HG02678 (cell line): ENCODE data around the gene TAGLN3.
A peak's percentile ranks its signal among the peaks of the same experiment; 100 is the strongest.

ENCODE experiments used
- ATAC-seq: cut with Tn5 transposase; IDR thresholded peaks from one replicate; pipeline ENCODE4 v1.9.1; 2021; ENCODE audit warnings: mild to moderate bottlenecking, moderate library complexity; ENCODE audit not compliant: unreplicated experiment

The TAGLN3 gene

DNA sequence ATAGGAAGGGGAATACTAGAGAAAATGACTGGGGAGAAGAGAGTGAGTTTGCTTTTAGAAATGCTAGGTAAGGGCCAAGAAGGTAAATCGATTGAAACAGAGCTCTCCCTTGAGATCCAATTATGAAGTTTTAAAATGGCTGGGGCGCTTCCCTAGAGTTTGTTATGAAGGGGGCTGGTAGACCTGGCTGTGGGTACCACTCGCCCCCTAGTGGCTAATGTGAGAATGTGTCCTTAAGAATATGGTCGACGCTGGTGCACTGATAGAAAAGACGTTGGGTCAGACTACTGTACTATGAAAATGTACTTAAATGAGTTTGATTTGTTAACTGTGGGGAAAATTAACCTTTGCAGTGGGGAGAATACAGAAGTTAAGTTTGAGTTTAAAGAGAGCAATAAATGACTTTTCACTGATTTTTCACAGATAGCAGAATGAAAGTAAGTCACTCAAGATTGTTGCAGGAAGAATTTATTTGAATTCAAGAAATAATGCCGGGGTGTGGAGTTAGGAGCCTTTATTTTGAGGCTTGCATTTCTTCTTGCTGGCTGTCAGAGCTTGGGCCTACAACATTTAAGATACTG, 45.0 kb downstream of the TAGLN3 start:
- peak; percentile 89 for ATAC-seq

DNA sequence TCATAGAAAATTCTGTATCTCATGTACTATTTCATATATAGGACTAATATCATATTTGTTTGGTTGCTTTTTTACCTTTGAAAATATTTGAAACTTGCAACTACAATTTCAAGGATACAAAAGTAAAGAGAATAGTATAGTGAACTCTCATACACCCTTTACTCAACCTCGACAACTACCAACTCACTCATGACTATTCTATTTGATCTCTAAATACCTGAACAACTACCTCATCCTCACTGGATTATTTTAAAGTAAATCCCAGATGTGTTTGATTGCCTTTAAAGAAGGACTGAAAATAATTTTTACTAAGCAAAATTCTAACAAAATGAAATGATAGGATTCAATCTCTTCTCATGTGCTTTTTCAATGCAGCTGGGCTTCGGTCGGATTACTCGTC, 47.9 kb downstream of the TAGLN3 start:
- ATAC-seq: no peak

DNA sequence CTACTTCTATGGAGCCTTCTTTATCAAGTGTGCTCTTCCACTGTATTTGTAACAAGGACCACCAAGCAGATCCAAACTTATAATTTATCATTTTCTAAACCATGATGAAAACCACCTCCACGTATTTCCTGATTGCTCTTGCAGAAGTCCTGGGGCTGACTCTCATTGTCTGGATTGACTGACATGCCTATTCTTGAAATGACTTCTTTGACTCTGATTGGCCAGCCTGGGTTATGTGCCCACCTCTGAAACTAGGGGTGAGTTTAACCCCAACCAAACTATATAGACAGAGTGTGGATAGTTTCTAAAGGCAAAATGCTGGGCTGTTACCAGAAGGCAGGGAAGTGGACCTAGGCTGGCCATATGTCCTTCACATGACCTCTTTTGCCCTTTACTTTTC, 48.5 kb downstream of the TAGLN3 start:
- no peak for ATAC-seq

DNA sequence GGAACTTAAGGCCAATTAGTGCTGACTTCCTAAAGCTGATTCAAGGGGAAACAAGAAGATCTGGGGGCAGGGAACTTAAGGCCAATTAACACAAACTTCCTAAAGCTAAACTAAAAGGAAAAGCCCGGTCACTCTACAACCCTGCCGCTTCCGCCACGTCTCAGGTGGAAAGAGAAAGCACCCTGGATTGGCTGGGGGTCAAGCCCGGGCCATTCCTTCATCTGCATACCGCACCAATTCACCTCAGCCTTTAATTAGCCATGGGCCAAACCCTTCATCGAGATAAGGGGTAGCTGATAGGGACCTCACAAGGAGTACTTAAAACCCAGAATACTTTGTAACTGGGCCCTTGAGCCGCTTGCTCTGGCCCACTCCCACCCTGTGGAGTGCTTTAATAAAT, 50.2 kb downstream of the TAGLN3 start:
- no peak for ATAC-seq

DNA sequence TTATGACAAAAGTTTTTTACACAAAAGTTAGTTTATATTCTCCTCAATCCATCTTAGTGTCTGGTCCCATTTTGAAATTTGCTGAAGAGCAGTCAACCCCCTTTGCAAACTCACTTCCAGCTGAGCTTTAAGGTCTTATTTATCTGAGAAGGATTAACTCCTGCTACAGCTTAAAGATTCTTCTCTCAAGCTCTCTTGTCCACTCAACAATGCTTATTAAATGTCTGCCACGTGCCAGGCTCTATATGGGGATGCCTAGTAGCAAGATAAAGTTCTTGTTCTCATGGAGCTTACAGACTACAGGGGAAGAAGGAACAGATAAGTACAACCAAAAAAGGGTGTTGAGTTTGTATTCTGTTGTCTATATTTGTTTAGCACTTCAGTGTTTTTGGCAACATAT, 54.5 kb downstream of the TAGLN3 start:
- ATAC-seq: no peak

DNA sequence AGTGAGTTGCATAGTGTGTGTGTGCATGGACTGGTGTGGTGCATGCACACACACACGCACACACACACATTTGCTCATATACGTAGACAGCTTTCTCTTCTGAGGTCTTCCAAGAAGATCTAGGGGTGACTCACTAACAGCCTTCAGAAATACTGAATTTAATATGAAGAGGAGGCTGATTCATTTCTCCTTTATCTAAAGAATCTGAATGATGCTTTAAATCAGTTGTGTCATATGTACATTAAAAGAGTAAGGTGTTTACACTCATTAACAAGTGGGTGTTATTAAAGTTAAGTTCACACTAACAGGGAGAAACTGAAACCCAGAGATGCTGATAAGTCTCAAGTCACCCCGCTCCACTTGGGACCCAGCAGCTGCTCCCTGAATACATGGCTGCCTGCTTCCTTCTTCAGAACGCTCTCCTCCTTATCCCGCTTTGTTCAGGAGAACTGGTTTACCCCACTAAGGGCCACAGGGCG, 57.8 kb downstream of the TAGLN3 start:
- no peak for ATAC-seq

DNA sequence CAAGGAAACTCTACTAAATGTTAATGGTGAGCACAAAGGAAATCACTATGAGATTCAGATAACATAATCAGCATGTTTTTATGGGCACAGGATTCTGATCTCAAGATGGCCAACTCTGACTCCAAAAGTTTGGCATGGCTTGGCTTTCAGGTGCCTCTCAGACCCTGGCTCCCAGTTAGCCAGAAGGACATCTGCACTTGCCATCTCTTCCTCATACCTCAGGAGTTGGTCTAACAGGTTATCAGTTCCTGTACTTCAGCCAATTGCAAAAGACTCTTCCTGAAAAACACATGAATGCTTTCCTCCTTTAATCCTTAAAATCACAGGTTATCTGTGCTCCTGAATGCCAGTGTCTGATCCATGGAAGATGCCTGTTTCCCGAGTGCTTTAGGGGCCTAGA, 60.8 kb downstream of the TAGLN3 start:
- ATAC-seq: no peak

DNA sequence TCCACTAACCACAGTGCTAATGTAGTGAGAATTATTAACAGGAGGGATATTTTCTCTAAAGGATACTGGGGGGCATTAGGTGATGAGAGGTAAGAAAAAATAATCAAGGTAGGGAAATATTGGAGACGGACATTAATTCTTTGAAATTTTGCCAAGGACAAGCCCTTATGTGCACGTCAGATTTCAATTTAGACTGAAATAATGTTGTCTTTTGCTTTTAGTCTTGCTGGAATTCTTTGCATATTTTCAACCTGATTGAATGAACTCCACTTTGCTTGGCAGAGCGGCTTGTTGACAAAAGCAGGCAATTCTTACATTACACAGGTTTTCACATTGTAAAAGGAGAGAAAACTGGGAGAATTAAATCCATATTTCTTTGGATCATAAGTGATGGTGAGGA, 62.4 kb downstream of the TAGLN3 start:
- no peak for ATAC-seq
